K562 (cell line): ENCODE measurements around the gene CBX4. TPM values are rescaled to one million over a fixed set of nuclear protein-coding genes. Genes with fewer than 3 reads are reported as not detected.

Source experiments
- ATAC-seq: fragments of 200-7000 bp; cut with Tn5 transposase; 3 replicates; pipeline ENCODE4 v1.9.1; 2020; ENCODE audit warnings: moderate library complexity
- BruUV-seq: library from RNA; stranded (reverse); fragments of 400-500 nt; replicated peaks from 2 replicates; lab custom pipeline; 2021; lab: Mats Ljungman, UMichigan
- CTCF ChIA-PET: fragments of 300-600 bp; formaldehyde crosslinking; extraction: SDS; loops from one replicate; lab custom pipeline; 2021; ENCODE audit warnings: low intra/inter-chr PET ratio; lab: Yijun Ruan, JAX
- POLR2A ChIA-PET: fragments of 300-600, 350-650 bp; sonication (Branson Sonifier 250); formaldehyde crosslinking; extraction: SDS; loops from one replicate; lab custom pipeline; 2021; ENCODE audit warnings: antibody characterized with exemption, inconsistent platforms; lab: Yijun Ruan, JAX
- DNase-seq, 4 experiments: peaks; one replicate each; pipeline versions ENCODE4 v3.0.0 to v3.0.0-alpha.2; 2011 to 2018; ENCODE audit warnings: low spot score in 3 of 4, mixed read lengths in 3 of 4; ENCODE audit errors: extremely low read depth in 1 of 4
- FAIRE-seq: peaks from 2 replicates; lab custom pipeline; 2011; peaks lifted over from hg19 to GRCh38; lab: Jason Lieb, UNC
- H2AFZ ChIP-seq: 2 replicates; pipeline ENCODE4 v1.6.0; 2011; ENCODE audit warnings: low read depth, low read length, control low read depth, inconsistent platforms
- H3K27ac ChIP-seq: fragments of 200-600 bp; 3 replicates; pipeline ENCODE4 v1.8.0; 2011; ENCODE audit warnings: low read depth, mild to moderate bottlenecking, control low read depth, inconsistent platforms, low read length, moderate library complexity, mixed read lengths; ENCODE audit errors: extremely low read depth
- H3K27me3 ChIP-seq, 2 experiments: fragments of 300-600 bp in 1 of 2; 2 replicates in 1 of 2; 3 replicates in 1 of 2; pipeline versions ENCODE4 v1.6.0 to v1.8.0; 2011; ENCODE audit warnings: inconsistent platforms in 2 of 2, low read length in 2 of 2, mild to moderate bottlenecking in 1 of 2, mixed read lengths in 1 of 2, moderate library complexity in 1 of 2; ENCODE audit not compliant: control insufficient read depth in 2 of 2, insufficient read depth in 2 of 2
- H3K36me3 ChIP-seq: fragments of 300-600 bp; 3 replicates; pipeline ENCODE4 v1.8.0; 2011; ENCODE audit warnings: mild to moderate bottlenecking, low read length, inconsistent platforms; ENCODE audit not compliant: control insufficient read depth, insufficient read depth
- H3K4me1 ChIP-seq, 2 experiments: fragments of 200-600 bp in 1 of 2; replicated peaks in 1 of 2; 2 replicates in 1 of 2; 3 replicates in 1 of 2; pipeline versions ENCODE4 v1.5.1 to v1.8.0; 2011; ENCODE audit warnings: inconsistent platforms in 2 of 2, low read length in 2 of 2, mild to moderate bottlenecking in 1 of 2, mixed read lengths in 1 of 2, moderate library complexity in 1 of 2; ENCODE audit not compliant: control insufficient read depth in 2 of 2, insufficient read depth in 2 of 2
- H3K4me2 ChIP-seq: 2 replicates; pipeline ENCODE4 v1.6.1; 2011; ENCODE audit warnings: low read length, control low read depth, inconsistent platforms, mixed read lengths; ENCODE audit not compliant: insufficient read depth
- H3K4me3 ChIP-seq: fragments of 200-600 bp; sonication (generic), shearing (Covaris generic); 2 replicates; pipeline ENCODE4 v1.5.1; 2016; ENCODE audit warnings: control low read depth, inconsistent platforms
- H3K79me2 ChIP-seq: fragments of 200-600 bp; 3 replicates; pipeline ENCODE4 v1.8.0; 2011; ENCODE audit warnings: low read length, inconsistent platforms; ENCODE audit not compliant: control insufficient read depth, insufficient read depth
- H3K9ac ChIP-seq, 2 experiments: 2 replicates each; pipeline versions ENCODE4 v1.6.0 to v1.6.1; 2011; ENCODE audit warnings: low read depth in 2 of 2, low read length in 2 of 2, control low read depth in 1 of 2, inconsistent platforms in 1 of 2, mild to moderate bottlenecking in 1 of 2, mixed read lengths in 1 of 2; ENCODE audit not compliant: insufficient read depth in 1 of 2
- H3K9me1 ChIP-seq: one replicate; pipeline ENCODE4 v1.6.0; 2011; ENCODE audit warnings: inconsistent platforms, mild to moderate bottlenecking, low read length, moderate library complexity; ENCODE audit not compliant: control insufficient read depth, insufficient read depth
- H3K9me3 ChIP-seq: replicated peaks from 2 replicates; pipeline ENCODE4 v1.5.1; 2011; ENCODE audit warnings: low read depth, low read length, inconsistent platforms; ENCODE audit not compliant: control insufficient read depth, insufficient read depth
- H4K20me1 ChIP-seq: replicated peaks from 2 replicates; pipeline ENCODE4 v1.6.1; 2011; ENCODE audit warnings: low read length, inconsistent platforms, mixed read lengths; ENCODE audit not compliant: control insufficient read depth, insufficient read depth
- HNRNPL ChIP-seq: fragments of 200-400 bp; formaldehyde crosslinking; IDR thresholded peaks from 2 replicates; pipeline ENCODE4 v1.6.1; 2017; ENCODE audit warnings: low read depth, mild to moderate bottlenecking, low read length
- HOXB6 ChIP-seq: fragments of 250-450 bp; sonication (Bioruptor Pico); IDR thresholded peaks from 2 replicates; pipeline ENCODE4 v1.5.1; 2022; ENCODE audit warnings: mild to moderate bottlenecking, borderline replicate concordance
- KLF6 ChIP-seq: fragments of 250-450 bp; sonication (Bioruptor Pico); IDR thresholded peaks from 2 replicates; pipeline ENCODE4 v1.4.0; 2020; ENCODE audit warnings: mild to moderate bottlenecking, moderate library complexity, borderline replicate concordance
- NCOR1 ChIP-seq: fragments of 450-650 bp; IDR thresholded peaks from 2 replicates; pipeline ENCODE4 v1.6.1; 2016; ENCODE audit warnings: mild to moderate bottlenecking, moderate library complexity
- RBFOX2 ChIP-seq: fragments of 200-400 bp; formaldehyde crosslinking; IDR thresholded peaks from 2 replicates; pipeline ENCODE4 v1.6.1; 2017; ENCODE audit warnings: low read depth, mild to moderate bottlenecking, low read length, moderate library complexity
- SREBF1 ChIP-seq: fragments of 150-350 bp; IDR thresholded peaks from 2 replicates; pipeline ENCODE4 v1.6.1; 2014; ENCODE audit warnings: antibody characterized with exemption, low read depth, low read length, borderline replicate concordance
- TOE1 ChIP-seq, 2 experiments: fragments of 450-650 bp in 1 of 2; sonication (generic) in 1 of 2; formaldehyde crosslinking in 1 of 2; IDR thresholded peaks; 2 replicates each; pipeline versions ENCODE4 v1.7.1 to v1.8.0; 2016 to 2022; ENCODE audit warnings: borderline replicate concordance in 2 of 2, mild to moderate bottlenecking in 2 of 2, antibody characterized with exemption in 1 of 2, inconsistent platforms in 1 of 2, low read depth in 1 of 2, missing genetic modification reagents in 1 of 2, moderate library complexity in 1 of 2
- ZBTB33 ChIP-seq: sonication (generic); formaldehyde crosslinking; IDR thresholded peaks from 2 replicates; pipeline ENCODE4 v1.8.1; 2023; ENCODE audit warnings: mild to moderate bottlenecking, missing genetic modification reagents
- ZMIZ1 ChIP-seq, 2 experiments: fragments of 150-350 bp in 1 of 2; IDR thresholded peaks; 2 replicates each; pipeline ENCODE4 v1.6.1; 2012 to 2016; ENCODE audit warnings: low read depth in 2 of 2, low read length in 2 of 2, mild to moderate bottlenecking in 1 of 2, moderate library complexity in 1 of 2
- WGBS: fragments of 100-300 bp; shearing (Covaris generic); methylation state at CpG from one replicate; pipeline ENCODE4 v1.1.6; 2016; ENCODE audit warnings: low coverage, mixed read lengths; ENCODE audit not compliant: insufficient coverage; ENCODE audit errors: missing lambda C conversion rate; 5-methylcytosine and 5-hydroxymethylcytosine counted together
- in situ Hi-C: fragments of 300-500 bp; cut with MboI; formaldehyde crosslinking; loops from 4 replicates; pipeline ENCODE4 v1.15.0; 2018; ENCODE audit warnings: inconsistent platforms, mixed read lengths
- intact Hi-C: fragments of 100-400 bp; cut with micrococcal nuclease; formaldehyde crosslinking; loops from 2 replicates; pipeline ENCODE4 v1.14.2; 2022
- polyA plus RNA-seq, 8 experiments: library from polyadenylated mRNA; depleted of rRNA in 4 of 8; stranded (reverse) in 5 of 8; unstranded in 3 of 8; fragments of >200 nt; fragmentation: Nextera tagmentation in 2 of 8; fragmentation: Illumina TruSeq in 1 of 8; extraction: Ambion mirVana in 2 of 8; extraction: Trizol in 1 of 8; gene quantifications; 2 replicates each; pipeline versions ENCODE4 v1.2.1 to v1.2.3, GENCODE V29; 2011 to 2014; ENCODE audit warnings: inconsistent platforms in 1 of 8, missing spikeins in 1 of 8
- total RNA-seq, 7 experiments: library from RNA; depleted of rRNA in 6 of 7; stranded (reverse); fragments of >200 nt in 6 of 7; fragmentation: Illumina TruSeq in 2 of 7; extraction: Trizol in 2 of 7; gene quantifications; 2 replicates each; pipeline versions ENCODE4 v1.2.1 to v1.2.3, GENCODE V29; 2011 to 2021; ENCODE audit warnings: low replicate concordance in 1 of 7

Gene CBX4
- total and polyA plus RNA-seq, 9 of the 15 experiments (the other 6 are each of a cell fraction or from before 2014, with no cell fraction given): 0.98 to 50.5 (median 10.0) TPM

- FAIRE-seq (no peak), ATAC-seq (no peak), DNase-seq (no peak)
- WGBS: 100% methylated on average over 2 of the region's 96 CpGs
- no peak overlapping the region for H2AFZ ChIP-seq
- H3K4me2 ChIP-seq: no peak overlapping the region
- no TSS peak for BruUV-seq
- no peaks in the 10 kb centered on the region for H3K27me3 ChIP-seq
- H3K9me1 ChIP-seq: no peaks in the 10 kb centered on the region
- H3K9me3 ChIP-seq: no peaks in the 10 kb centered on the region
- TF ChIP-seq KLF6 (CRISPR knock-in tag) (no peak), RBFOX2 (peak; percentile 31; the same call in 1 of the 2 replicates), SREBF1 (no peak), HNRNPL (peak; percentile 83), ZBTB33 (CRISPR knock-in tag) (peak; percentile 45; the same call in 1 of the 2 replicates), NCOR1 (no peak), TOE1 (IDR thresholded peaks at IDR 0.05; ENCODE audit: borderline replicate concordance) (no peak), TOE1 (CRISPR knock-in tag; IDR thresholded peaks at IDR 0.05; ENCODE audit: borderline replicate concordance, low read depth) (no peak), ZMIZ1 (IDR thresholded peaks at IDR 0.05; ENCODE audit: low read depth in 2 of 2, low read length in 2 of 2) (no peak), HOXB6 (CRISPR knock-in tag) (no peak)
- H3K36me3 ChIP-seq: no peaks in the 10 kb centered on the region
- no peak overlapping the region for H3K27ac ChIP-seq
- in situ Hi-C loops: no loop called here
- POLR2A ChIA-PET: interaction anchor here (18.8 kb wide), 1 partner anchor 18 kb away, joined by 386 read pairs; the partner anchor contains the start of gene CBX4
- H3K4me1 ChIP-seq: peaks cover 40 to 75% of the 10 kb centered on the region in 2 experiments
- intact Hi-C loops: loop anchor here (5.0 kb wide), 1 partner anchor 177 kb away; no protein-coding TSS in a partner anchor
- CTCF ChIA-PET: no interaction called here
- no peak overlapping the region for H3K4me3 ChIP-seq
- H3K9ac ChIP-seq: no peak overlapping the region
- no peaks in the 10 kb centered on the region for H3K79me2 ChIP-seq
- H4K20me1 ChIP-seq: no peaks in the 10 kb centered on the region
These were observed 24.0 kb downstream of the CBX4 start for GRCh38 chr17:79814974-79815835.
